Activated CD8-positive, alpha-beta memory T cell treated with anti-CD3 and anti-CD28 coated beads, Interleukin-2, amount 10 ng/mL, durations not matched to agents 7 days and 5 days (primary cell): ENCODE results near the gene METTL3. TPM values are rescaled to one million over a fixed set of nuclear protein-coding genes. Genes with fewer than 3 reads are reported as not detected.

Source experiments
- ATAC-seq: fragments of 150-1000 bp; cut with Tn5 transposase; one replicate; pipeline ENCODE4 v1.10.0; 2021; ENCODE audit warnings: moderate library complexity
- CTCF ChIA-PET: fragments of 350-600 bp; sonication (Branson Sonifier 250); formaldehyde crosslinking; loops from one replicate; lab custom pipeline; 2021; ENCODE audit warnings: antibody characterized with exemption; lab: Charles Lee
- DNase-seq: peaks from one replicate; pipeline ENCODE4 v3.0.0-alpha.2; 2020
- H3K27ac Mint-ChIP-seq: one replicate; pipeline ENCODE4 v1.8.0; 2021; ENCODE audit warnings: mild to moderate bottlenecking, mixed read lengths
- H3K27me3 Mint-ChIP-seq: one replicate; pipeline ENCODE4 v1.8.0; 2021; ENCODE audit warnings: mixed read lengths
- H3K36me3 Mint-ChIP-seq: one replicate; pipeline ENCODE4 v1.8.0; 2021; ENCODE audit warnings: mild to moderate bottlenecking, mixed read lengths
- H3K4me1 Mint-ChIP-seq: one replicate; pipeline ENCODE4 v1.8.0; 2021; ENCODE audit warnings: mixed read lengths
- H3K4me3 Mint-ChIP-seq: one replicate; pipeline ENCODE4 v1.8.0; 2021; ENCODE audit warnings: mild to moderate bottlenecking, moderate library complexity, mixed read lengths
- H3K9me3 Mint-ChIP-seq: one replicate; pipeline ENCODE4 v1.8.0; 2022; ENCODE audit warnings: low read depth, mixed read lengths
- total RNA-seq, 2 experiments: library from RNA; stranded (reverse); gene quantifications; one replicate each; pipeline ENCODE4 v1.2.3, GENCODE V29; 2021

METTL3 gene
- total RNA-seq, 2 experiments from 2014 or later: 93.5 to 94.1 TPM

DNA sequence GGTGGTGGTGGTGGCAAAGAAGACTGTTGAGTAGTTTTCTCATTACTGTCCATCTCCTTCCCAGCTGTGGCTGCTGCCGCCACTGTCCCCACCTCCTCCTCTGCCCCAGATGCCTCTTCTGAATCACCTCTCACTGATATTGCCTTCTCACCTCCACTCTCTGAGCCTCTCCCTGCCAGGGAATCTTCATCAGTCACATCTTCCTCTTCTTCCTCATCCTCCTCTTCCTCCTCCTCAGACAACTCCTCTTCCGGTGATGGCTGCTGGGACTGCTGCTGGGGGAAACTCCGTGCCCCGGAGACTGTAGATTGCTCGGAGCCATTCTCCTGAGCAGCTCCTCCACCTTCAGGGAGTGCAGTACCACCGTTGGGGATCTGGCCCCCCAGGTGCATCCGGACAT, 12.1 kb upstream of the METTL3 start:
- Mint-ChIP-seq H3K27me3 (peaks cover 19% of the 10 kb centered on the region), H3K4me1 (peaks cover 13% of the 10 kb centered on the region), H3K36me3 (no peaks in the 10 kb centered on the region), H3K9me3 (no peaks in the 10 kb centered on the region), H3K27ac (no peak overlapping the region), H3K4me3 (no peak overlapping the region)
- ATAC-seq (no peak), DNase-seq (no peak)
- CTCF ChIA-PET: no interaction called here

DNA sequence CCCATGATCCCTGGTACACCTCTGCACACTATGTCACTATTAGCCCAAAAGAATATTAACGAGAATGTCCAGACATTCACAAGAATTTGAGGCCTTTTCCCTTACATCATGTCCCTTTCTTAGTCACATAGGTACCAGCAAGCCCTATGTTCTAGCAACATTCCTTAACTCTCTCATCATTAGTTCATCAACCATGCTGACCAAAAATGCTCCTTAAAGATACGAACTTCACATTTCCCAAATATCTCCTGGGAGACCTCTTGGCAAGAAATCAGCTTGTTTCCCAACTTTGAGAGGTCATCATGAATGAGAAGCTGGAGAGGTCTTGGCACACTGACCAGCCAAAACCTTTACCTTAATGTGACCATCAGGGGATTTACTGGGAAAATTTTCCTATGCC, 10.4 kb upstream of the METTL3 start:
- H3K4me1 Mint-ChIP-seq: peaks cover 6% of the 10 kb centered on the region
- H3K27ac Mint-ChIP-seq: no peak overlapping the region
- CTCF ChIA-PET: no interaction called here
- H3K9me3 Mint-ChIP-seq: no peaks in the 10 kb centered on the region
- ATAC-seq (no peak), DNase-seq (no peak)
- no peaks in the 10 kb centered on the region for H3K36me3 Mint-ChIP-seq
- H3K27me3 Mint-ChIP-seq: peaks cover 19% of the 10 kb centered on the region
- H3K4me3 Mint-ChIP-seq: no peak overlapping the region

DNA sequence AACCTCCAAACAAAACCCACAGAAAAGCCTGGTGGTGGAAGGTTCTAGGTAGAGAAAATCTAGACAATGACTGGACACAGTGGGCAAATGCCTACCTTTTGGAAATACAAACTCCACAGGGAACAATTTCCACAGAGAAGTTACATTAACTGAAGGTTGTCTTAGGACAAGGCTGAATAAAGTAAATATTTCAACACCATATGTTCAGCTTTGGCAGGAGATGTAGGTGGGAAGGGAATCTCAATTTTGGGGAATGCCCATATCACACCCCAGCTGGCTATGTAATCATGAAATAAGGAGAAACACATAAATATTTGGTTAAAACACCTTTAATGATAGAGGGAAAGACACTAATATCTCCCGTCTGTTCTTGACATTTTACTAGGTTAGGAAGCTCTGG, 9.6 kb upstream of the METTL3 start:
- Mint-ChIP-seq H3K4me1 (peaks cover 6% of the 10 kb centered on the region), H3K36me3 (no peaks in the 10 kb centered on the region), H3K9me3 (no peaks in the 10 kb centered on the region), H3K27me3 (peaks cover 19% of the 10 kb centered on the region), H3K27ac (no peak overlapping the region), H3K4me3 (no peak overlapping the region)
- ATAC-seq: no peak
- DNase-seq: no peak
- CTCF ChIA-PET: no interaction called here

DNA sequence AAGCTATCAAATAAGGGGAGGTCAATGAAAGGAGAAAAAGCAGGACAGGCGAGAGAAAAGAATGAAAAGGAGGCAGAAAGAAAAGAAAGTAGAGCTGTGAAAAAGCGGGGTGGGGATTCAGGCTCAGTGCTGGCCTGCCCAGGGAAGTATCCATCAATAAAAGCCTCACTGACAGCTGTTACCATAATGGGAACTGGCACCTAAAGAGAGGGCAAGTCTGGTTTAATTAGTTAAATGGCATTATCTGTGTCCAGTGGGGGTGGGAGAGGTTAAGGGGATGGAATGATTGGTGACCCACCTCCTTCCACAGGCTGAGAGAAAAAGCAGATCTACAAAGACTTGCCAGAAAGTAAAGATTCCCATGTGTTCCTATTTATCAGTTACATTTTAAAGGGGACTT, 7.6 kb upstream of the METTL3 start:
- Mint-ChIP-seq H3K27ac (no peak overlapping the region), H3K4me1 (peaks cover 4% of the 10 kb centered on the region), H3K36me3 (no peaks in the 10 kb centered on the region), H3K9me3 (no peaks in the 10 kb centered on the region), H3K27me3 (peaks cover 19% of the 10 kb centered on the region), H3K4me3 (no peak overlapping the region)
- no peak for ATAC-seq
- DNase-seq: no peak
- CTCF ChIA-PET: interaction anchor here (1.8 kb wide), 1 partner anchor 20 kb away, joined by 5 read pairs; no protein-coding TSS in a partner anchor

DNA sequence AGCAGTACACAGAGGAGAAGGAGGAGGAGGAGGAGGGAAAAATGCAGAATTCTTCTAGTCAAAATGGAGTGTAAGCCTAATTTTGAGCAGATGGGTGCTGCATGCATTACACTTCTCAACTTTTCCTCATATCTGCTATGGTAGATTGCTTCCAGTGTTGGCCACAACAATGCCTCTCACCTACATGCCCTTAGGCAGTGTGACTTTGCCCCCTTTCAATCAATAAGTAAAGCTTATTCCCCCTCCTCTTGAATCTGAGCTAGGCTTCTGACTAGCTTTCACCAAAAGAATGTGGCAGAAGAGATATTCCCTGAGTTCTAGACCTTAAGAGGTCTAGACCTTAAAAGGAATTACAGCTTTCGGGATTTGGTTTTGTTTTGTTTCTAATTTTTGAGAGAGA, 3.2 kb upstream of the METTL3 start:
- Mint-ChIP-seq H3K27me3 (peaks cover 7% of the 10 kb centered on the region), H3K9me3 (no peaks in the 10 kb centered on the region), H3K4me1 (peaks cover 17% of the 10 kb centered on the region), H3K36me3 (peaks cover 3% of the 10 kb centered on the region), H3K4me3 (no peak overlapping the region), H3K27ac (no peak overlapping the region)
- DNase-seq (no peak), ATAC-seq (no peak)
- CTCF ChIA-PET: interaction anchor here (6.0 kb wide), 1 partner anchor 16 kb away, joined by 45 read pairs; no protein-coding TSS in a partner anchor

DNA sequence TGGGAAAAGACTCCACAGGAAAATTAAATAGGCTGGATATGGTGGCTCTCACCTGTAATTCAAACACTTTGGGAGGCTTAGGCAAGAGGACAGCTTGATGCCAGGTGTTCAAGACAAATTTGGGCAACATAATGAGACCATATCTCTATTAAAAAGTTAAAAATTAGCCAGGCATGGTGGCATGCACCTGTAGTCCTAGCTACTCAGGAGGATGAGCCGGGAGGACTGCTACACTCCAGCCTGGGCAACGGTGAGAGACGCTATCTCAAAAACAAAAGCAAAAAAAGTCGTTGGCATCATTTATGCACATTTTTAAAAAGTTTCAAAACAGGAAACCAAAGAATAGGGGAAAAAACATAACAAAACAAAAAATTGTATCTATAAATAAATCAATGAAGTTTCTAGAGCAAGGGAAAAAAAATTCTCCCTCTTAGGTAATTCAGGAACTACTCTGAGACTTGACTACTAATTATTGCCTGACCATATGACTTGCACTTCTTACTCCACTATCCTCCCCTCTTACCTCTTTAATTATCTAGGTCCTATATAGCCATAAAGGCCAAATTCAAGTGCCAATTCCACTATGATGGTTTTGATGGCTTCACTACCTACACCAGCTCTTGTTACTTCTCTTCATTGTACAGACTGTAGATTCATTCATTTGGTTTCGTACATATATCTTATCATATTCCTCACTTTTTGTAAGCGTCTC, 1.6 kb downstream of the METTL3 start:
- Mint-ChIP-seq H3K27me3 (no peaks in the 10 kb centered on the region), H3K4me3 (peak overlapping the region; percentile 96), H3K9me3 (no peaks in the 10 kb centered on the region), H3K36me3 (peaks cover 27% of the 10 kb centered on the region), H3K27ac (peak overlapping the region; percentile 98), H3K4me1 (peaks cover 47% of the 10 kb centered on the region)
- DNase-seq (no peak), ATAC-seq (no peak)
- CTCF ChIA-PET: interaction anchor here (2.9 to 6.0 kb wide), 2 partner anchors 11 to 32 kb away, joined by 25 to 45 read pairs; partner anchors contain the start of genes RAB2B and TOX4

DNA sequence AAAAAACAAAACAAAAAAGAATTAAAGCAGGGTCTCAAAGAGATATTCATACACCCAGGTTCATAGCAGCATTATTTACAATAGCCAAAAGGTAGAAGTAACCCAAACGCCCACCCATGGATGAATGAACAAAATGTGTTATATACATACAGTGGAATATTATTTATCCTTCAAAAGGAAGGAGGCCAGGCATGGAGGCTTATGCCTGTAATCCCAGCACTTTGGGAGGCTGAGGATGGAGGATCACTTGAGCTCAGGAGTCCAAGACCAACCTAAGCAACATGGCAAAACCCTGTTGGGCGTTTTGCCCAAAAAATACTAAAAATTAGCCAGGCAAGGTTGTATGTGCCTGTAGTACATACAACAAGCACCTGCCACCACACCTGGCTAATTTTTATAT, 4.6 kb downstream of the METTL3 start:
- CTCF ChIA-PET: interaction anchor here (1.6 kb wide), 1 partner anchor 50 kb away, joined by 3 read pairs; no protein-coding TSS in a partner anchor
- ATAC-seq (no peak), DNase-seq (no peak)
- no peaks in the 10 kb centered on the region for H3K27me3 Mint-ChIP-seq
- H3K27ac Mint-ChIP-seq: no peak overlapping the region
- no peak overlapping the region for H3K4me3 Mint-ChIP-seq
- peaks cover 58% of the 10 kb centered on the region for H3K4me1 Mint-ChIP-seq
- H3K36me3 Mint-ChIP-seq: peaks cover 46% of the 10 kb centered on the region
- no peaks in the 10 kb centered on the region for H3K9me3 Mint-ChIP-seq

DNA sequence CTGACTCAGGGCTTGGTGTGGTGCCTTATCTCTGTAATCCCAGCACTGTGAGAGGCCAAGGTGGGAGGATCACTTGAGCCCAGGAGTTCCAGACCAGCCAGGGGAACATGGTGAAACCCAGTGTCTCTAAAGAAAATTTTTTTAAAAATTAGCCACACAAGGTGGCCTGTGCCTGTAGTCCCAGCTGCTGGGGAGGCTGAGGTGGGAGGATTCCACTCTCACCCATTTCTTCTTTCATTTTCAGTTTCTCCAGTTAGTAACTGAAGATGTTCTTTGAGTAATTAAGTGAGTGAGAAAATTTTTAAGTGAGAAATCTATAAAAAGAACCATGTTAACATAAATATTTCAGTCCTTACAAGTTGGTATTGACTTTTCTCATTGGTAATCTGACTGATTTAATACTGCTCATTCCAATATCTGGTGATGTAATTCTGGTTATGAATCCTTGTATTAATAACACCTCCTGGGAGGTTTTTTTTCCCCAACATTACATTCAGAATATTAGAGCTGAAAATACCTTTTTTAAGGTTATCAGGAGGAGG, 6.1 kb downstream of the METTL3 start:
- Mint-ChIP-seq H3K36me3 (peaks cover 55% of the 10 kb centered on the region), H3K4me1 (peaks cover 59% of the 10 kb centered on the region), H3K9me3 (no peaks in the 10 kb centered on the region), H3K27ac (peak overlapping the region; percentile 85), H3K4me3 (peak overlapping the region; percentile 54), H3K27me3 (no peaks in the 10 kb centered on the region)
- CTCF ChIA-PET: interaction anchor here (1.2 kb wide), 1 partner anchor 28 kb away, joined by 4 read pairs; the partner anchor contains the start of gene TOX4
- peak; percentile 62 for DNase-seq
- ATAC-seq: peak; percentile 77

DNA sequence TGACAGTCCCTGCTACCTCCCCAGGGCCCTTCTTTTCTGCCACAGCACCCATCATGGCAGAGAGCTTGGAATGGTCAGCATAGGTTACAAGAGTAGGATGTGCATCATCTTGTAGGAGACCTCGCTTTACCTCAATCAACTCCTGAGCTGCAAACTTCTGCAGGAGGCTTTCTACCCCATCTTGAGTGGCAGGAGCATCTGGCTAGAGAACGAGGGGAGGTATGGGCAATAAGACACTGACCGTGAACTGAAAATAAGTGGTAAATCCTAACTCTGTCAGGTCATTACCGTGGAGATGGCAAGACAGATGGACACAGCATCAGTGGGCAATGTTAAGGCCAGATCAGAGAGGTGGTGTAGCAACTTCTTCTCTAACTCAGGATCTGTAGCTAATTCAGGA, 7.8 kb downstream of the METTL3 start:
- ATAC-seq: no peak
- Mint-ChIP-seq H3K4me3 (no peak overlapping the region), H3K27ac (peak overlapping the region; percentile 56), H3K27me3 (no peaks in the 10 kb centered on the region), H3K9me3 (no peaks in the 10 kb centered on the region), H3K36me3 (peaks cover 66% of the 10 kb centered on the region), H3K4me1 (peaks cover 55% of the 10 kb centered on the region)
- CTCF ChIA-PET: interaction anchor here (1.0 to 5.6 kb wide), 2 partner anchors 25 to 56 kb away, joined by 3 to 29 read pairs; partner anchors contain the start of genes RAB2B and TOX4
- DNase-seq: no peak

DNA sequence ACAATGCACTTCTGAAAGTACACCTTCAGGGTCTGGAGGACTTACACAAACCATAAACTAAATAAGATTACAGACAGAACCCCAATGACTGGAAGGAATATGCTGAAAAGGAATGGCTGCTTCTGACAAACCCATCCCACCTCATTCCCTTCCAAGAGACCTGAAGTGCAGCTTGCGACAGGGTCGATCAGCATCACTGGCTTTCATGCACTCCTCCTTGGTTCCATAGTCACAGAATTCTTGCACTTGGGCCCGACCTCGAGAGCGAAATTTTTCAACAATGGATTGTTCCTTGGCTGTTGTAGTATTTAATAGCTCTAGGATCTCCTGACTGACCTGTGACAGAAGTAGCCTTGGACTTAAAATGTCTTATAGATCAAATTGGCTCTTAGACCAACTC, 9.6 kb downstream of the METTL3 start:
- H3K27me3 Mint-ChIP-seq: no peaks in the 10 kb centered on the region
- H3K36me3 Mint-ChIP-seq: peaks cover 66% of the 10 kb centered on the region
- ATAC-seq (no peak), DNase-seq (no peak)
- no peaks in the 10 kb centered on the region for H3K9me3 Mint-ChIP-seq
- peaks cover 46% of the 10 kb centered on the region for H3K4me1 Mint-ChIP-seq
- peak overlapping the region; percentile 63 for H3K27ac Mint-ChIP-seq
- no peak overlapping the region for H3K4me3 Mint-ChIP-seq
- CTCF ChIA-PET: interaction anchor here (1.6 to 5.6 kb wide), 3 partner anchors 10 to 23 kb away, joined by 4 to 29 read pairs (median 4); partner anchors contain the start of genes METTL3, RAB2B and TOX4

DNA sequence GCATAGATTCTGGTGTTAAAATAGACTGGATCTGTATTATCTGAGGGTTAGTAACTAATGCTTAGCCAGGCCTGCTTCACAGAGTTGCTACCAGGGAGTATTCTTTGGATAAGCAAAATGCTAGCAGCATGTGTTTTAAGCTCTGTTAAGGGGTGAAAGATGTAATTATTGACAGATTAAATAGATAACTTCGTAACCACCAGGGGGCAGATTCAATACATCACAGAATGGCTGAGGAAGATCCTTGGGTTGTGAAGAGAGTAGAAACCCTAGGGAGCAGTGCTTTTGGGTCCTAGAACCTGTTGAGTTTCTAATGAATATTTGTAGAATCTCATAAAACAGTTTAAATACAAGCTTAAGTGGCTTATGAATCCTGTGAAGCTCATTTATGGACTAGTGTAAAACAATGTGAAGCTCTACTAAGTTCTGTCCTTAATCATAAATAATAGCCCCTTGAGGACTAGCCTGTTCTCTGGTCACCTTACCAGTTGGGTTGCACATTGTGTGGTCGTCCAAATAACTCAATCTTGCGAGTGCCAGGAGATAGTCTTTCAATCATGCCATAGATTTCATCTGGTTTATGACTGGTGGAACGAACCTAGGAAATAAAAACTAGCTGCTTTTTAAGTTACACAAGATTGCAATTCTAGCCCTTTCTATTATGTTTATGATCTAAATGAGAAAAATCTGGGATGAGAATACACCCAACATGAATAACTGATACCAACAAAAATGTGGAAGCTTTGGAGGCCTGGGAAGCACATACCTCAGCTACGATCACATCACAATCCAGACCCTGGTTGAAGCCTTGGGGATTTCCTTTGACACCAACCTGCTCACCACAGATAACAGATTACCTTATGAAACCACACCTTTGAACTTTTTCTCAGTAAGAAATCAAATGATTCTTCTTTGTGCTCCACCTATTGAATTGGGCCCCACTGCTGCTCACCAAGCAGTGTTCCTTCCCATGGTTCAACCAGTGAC, 12.3 kb downstream of the METTL3 start:
- peak; percentile 75 for ATAC-seq
- DNase-seq: no peak
- CTCF ChIA-PET: interaction anchor here (0.6 to 5.6 kb wide), 19 partner anchors 8 to 1071 kb away, joined by 3 to 49 read pairs (median 5); partner anchors contain the start of genes CHD8, METTL3, RAB2B and SALL2
- Mint-ChIP-seq H3K4me3 (no peak overlapping the region), H3K27ac (peak overlapping the region; percentile 62), H3K4me1 (peaks cover 30% of the 10 kb centered on the region), H3K27me3 (no peaks in the 10 kb centered on the region), H3K9me3 (no peaks in the 10 kb centered on the region), H3K36me3 (peaks cover 76% of the 10 kb centered on the region)

DNA sequence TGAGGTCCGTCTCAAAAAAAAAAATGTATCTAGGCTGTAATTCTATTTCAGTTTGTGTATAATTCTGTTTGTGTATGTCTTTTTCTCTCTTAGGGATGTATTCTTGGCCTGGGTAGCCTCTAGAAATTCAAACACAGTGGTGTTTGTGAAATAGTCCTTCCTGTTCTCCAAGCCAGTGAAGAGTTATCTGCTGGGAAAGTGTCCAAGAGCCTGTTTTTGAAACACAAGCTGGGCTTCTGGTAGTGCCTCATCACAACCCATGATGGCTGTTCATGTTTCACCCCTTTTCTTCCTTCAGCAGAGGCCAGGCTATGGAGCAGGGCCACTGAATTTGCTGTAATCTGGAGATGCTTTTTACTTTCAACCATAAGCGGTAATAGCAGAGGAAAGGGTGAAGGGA, 14.7 kb downstream of the METTL3 start:
- Mint-ChIP-seq H3K27ac (no peak overlapping the region), H3K36me3 (peaks cover 70% of the 10 kb centered on the region), H3K4me3 (no peak overlapping the region), H3K27me3 (no peaks in the 10 kb centered on the region), H3K4me1 (peaks cover 19% of the 10 kb centered on the region), H3K9me3 (no peaks in the 10 kb centered on the region)
- CTCF ChIA-PET: interaction anchor here (1.3 to 2.6 kb wide), 4 partner anchors 19 to 422 kb away, joined by 3 to 12 read pairs (median 4); partner anchors contain the start of genes RAB2B and TOX4
- no peak for ATAC-seq
- DNase-seq: no peak
